ENCODE results near the gene COX5A.

The COX5A gene

GRCh38 chr15:74870436-74871215 lies 67.2 kb downstream of the COX5A start:
- DNase-seq (ENCODE audit: low read depth), result no peak
